Measurements from ENCODE around the gene FADS3. TPM values are rescaled to one million over a fixed set of nuclear protein-coding genes. Genes with fewer than 3 reads are reported as not detected.

FADS3 gene
- total RNA-seq, 1 experiment from 2014 or later = 50.0 TPM

- Mint-ChIP-seq H3K4me1 (peaks cover 18% of the 10 kb centered on the region), H3K27me3 (ENCODE audit: low read depth) (peaks cover 9% of the 10 kb centered on the region), H3K36me3 (no peaks in the 10 kb centered on the region), H3K27ac (no peak overlapping the region), H3K4me3 (no peak overlapping the region), H3K9me3 (no peaks in the 10 kb centered on the region)
- CTCF ChIA-PET = interaction anchor here (0.9 to 8.1 kb wide), 5 partner anchors 25 to 235 kb away, joined by 4 to 118 read pairs (median 64); no protein-coding TSS in a partner anchor
- no peak for ATAC-seq
- POLR2A ChIA-PET = interaction anchor here (0.9 kb wide), 1 partner anchor 46 kb away, joined by 3 read pairs; no protein-coding TSS in a partner anchor
- no peak for DNase-seq (ENCODE audit: low spot score)
- TF ChIP-seq TEAD4 (CRISPR knock-in tag; IDR thresholded peaks at IDR 0.05) (no peak), RELA (CRISPR knock-in tag; IDR thresholded peaks at IDR 0.05; ENCODE audit: borderline replicate concordance) (no peak), NR3C1 (CRISPR knock-in tag; conservative IDR thresholded peaks at IDR 0.05; ENCODE audit: low read depth) (no peak), ZNF317 (CRISPR knock-in tag; IDR thresholded peaks at IDR 0.05; ENCODE audit: borderline replicate concordance, low read depth) (no peak), ZNF425 (CRISPR knock-in tag; conservative IDR thresholded peaks at IDR 0.05) (no peak), ATF6 (CRISPR knock-in tag; IDR thresholded peaks at IDR 0.05) (no peak), NR1H2 (CRISPR knock-in tag; IDR thresholded peaks at IDR 0.05) (no peak), AFF4 (CRISPR knock-in tag; IDR thresholded peaks at IDR 0.05; ENCODE audit: borderline replicate concordance) (no peak), TEAD1 (CRISPR knock-in tag; IDR thresholded peaks at IDR 0.05) (no peak), FOXP4 (CRISPR knock-in tag; IDR thresholded peaks at IDR 0.05) (no peak), ATF1 (CRISPR knock-in tag; IDR thresholded peaks at IDR 0.05) (no peak)
- TF ChIP-seq, protein P1, sequence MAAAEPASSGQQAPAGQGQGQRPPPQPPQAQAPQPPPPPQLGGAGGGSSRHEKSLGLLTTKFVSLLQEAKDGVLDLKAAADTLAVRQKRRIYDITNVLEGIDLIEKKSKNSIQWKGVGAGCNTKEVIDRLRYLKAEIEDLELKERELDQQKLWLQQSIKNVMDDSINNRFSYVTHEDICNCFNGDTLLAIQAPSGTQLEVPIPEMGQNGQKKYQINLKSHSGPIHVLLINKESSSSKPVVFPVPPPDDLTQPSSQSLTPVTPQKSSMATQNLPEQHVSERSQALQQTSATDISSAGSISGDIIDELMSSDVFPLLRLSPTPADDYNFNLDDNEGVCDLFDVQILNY (CRISPR knock-in tag; IDR thresholded peaks at IDR 0.05) = no peak
- TF ChIP-seq, protein P2, sequence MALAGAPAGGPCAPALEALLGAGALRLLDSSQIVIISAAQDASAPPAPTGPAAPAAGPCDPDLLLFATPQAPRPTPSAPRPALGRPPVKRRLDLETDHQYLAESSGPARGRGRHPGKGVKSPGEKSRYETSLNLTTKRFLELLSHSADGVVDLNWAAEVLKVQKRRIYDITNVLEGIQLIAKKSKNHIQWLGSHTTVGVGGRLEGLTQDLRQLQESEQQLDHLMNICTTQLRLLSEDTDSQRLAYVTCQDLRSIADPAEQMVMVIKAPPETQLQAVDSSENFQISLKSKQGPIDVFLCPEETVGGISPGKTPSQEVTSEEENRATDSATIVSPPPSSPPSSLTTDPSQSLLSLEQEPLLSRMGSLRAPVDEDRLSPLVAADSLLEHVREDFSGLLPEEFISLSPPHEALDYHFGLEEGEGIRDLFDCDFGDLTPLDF (CRISPR knock-in tag; IDR thresholded peaks at IDR 0.05) = no peak
- TF ChIP-seq, protein P3, sequence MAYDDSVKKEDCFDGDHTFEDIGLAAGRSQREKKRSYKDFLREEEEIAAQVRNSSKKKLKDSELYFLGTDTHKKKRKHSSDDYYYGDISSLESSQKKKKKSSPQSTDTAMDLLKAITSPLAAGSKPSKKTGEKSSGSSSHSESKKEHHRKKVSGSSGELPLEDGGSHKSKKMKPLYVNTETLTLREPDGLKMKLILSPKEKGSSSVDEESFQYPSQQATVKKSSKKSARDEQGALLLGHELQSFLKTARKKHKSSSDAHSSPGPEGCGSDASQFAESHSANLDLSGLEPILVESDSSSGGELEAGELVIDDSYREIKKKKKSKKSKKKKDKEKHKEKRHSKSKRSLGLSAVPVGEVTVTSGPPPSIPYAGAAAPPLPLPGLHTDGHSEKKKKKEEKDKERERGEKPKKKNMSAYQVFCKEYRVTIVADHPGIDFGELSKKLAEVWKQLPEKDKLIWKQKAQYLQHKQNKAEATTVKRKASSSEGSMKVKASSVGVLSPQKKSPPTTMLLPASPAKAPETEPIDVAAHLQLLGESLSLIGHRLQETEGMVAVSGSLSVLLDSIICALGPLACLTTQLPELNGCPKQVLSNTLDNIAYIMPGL (CRISPR knock-in tag; IDR thresholded peaks at IDR 0.05) = no peak
- TF ChIP-seq, protein P4, sequence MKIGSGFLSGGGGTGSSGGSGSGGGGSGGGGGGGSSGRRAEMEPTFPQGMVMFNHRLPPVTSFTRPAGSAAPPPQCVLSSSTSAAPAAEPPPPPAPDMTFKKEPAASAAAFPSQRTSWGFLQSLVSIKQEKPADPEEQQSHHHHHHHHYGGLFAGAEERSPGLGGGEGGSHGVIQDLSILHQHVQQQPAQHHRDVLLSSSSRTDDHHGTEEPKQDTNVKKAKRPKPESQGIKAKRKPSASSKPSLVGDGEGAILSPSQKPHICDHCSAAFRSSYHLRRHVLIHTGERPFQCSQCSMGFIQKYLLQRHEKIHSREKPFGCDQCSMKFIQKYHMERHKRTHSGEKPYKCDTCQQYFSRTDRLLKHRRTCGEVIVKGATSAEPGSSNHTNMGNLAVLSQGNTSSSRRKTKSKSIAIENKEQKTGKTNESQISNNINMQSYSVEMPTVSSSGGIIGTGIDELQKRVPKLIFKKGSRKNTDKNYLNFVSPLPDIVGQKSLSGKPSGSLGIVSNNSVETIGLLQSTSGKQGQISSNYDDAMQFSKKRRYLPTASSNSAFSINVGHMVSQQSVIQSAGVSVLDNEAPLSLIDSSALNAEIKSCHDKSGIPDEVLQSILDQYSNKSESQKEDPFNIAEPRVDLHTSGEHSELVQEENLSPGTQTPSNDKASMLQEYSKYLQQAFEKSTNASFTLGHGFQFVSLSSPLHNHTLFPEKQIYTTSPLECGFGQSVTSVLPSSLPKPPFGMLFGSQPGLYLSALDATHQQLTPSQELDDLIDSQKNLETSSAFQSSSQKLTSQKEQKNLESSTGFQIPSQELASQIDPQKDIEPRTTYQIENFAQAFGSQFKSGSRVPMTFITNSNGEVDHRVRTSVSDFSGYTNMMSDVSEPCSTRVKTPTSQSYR (CRISPR knock-in tag; IDR thresholded peaks at IDR 0.05) = no peak
These were observed 17.6 kb downstream of the FADS3 start for GRCh38 chr11:61873588-61874376.
